Activated CD4-positive, alpha-beta memory T cell treated with anti-CD3 and anti-CD28 coated beads, Interleukin-2, amount 10 ng/mL, durations not matched to agents 7 days and 5 days (primary cell): ENCODE data around the gene LRIG1. TPM values are rescaled to one million over a fixed set of nuclear protein-coding genes. Genes with fewer than 3 reads are reported as not detected.

ENCODE experiments used
- CTCF ChIA-PET: fragments of 350-600 bp; sonication (Branson Sonifier 250); formaldehyde crosslinking; loops from one replicate; lab custom pipeline; 2021; ENCODE audit warnings: antibody characterized with exemption, inconsistent platforms; lab: Charles Lee
- POLR2A ChIA-PET: fragments of 350-600 bp; sonication (Branson Sonifier 250); formaldehyde crosslinking; loops from one replicate; lab custom pipeline; 2021; ENCODE audit warnings: antibody characterized with exemption; lab: Charles Lee
- DNase-seq: peaks from one replicate; pipeline ENCODE4 v3.0.0-alpha.2; 2020
- H3K27ac Mint-ChIP-seq: one replicate; pipeline ENCODE4 v1.8.0; 2021; ENCODE audit warnings: mild to moderate bottlenecking, mixed read lengths
- H3K27me3 Mint-ChIP-seq: one replicate; pipeline ENCODE4 v1.8.0; 2021; ENCODE audit warnings: mixed read lengths
- H3K36me3 Mint-ChIP-seq: one replicate; pipeline ENCODE4 v1.8.0; 2021; ENCODE audit warnings: low read depth, mixed read lengths
- H3K4me1 Mint-ChIP-seq: one replicate; pipeline ENCODE4 v1.8.0; 2021; ENCODE audit warnings: mixed read lengths
- H3K4me3 Mint-ChIP-seq: one replicate; pipeline ENCODE4 v1.8.0; 2021; ENCODE audit warnings: mild to moderate bottlenecking, mixed read lengths
- H3K9me3 Mint-ChIP-seq: one replicate; pipeline ENCODE4 v1.8.0; 2021; ENCODE audit warnings: mixed read lengths
- total RNA-seq, 2 experiments: library from RNA; stranded (reverse); gene quantifications; one replicate each; pipeline ENCODE4 v1.2.3, GENCODE V29; 2021

Gene LRIG1
- total RNA-seq, 2 experiments from 2014 or later = 43.0 to 43.7 TPM

DNA sequence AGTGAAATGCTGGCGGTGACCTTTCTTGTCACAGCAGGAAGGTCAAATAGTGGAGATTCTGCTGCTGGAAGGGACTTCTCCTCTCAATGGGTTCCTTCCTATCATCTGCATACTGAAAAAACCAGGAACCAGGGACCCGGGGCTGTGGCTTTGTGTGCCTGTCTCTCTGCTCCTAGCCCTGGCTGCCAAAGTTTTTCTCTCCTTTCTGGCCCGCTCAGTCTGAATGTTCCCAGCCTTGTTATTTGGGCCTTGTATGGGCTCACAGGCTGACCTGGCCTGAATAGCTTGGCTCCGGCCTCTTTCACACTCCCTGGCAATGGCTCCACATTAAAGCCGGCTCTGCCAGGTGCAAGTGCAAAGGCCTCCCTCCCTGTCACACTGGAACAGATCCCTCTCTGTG is 94.7 kb downstream of the LRIG1 start:
- ChIA-PET CTCF (no interaction called here), POLR2A (no interaction called here)
- no peak for DNase-seq
- no peak overlapping the region for H3K27ac Mint-ChIP-seq
- H3K4me1 Mint-ChIP-seq = no peaks in the 10 kb centered on the region
- no peaks in the 10 kb centered on the region for H3K9me3 Mint-ChIP-seq
- no peaks in the 10 kb centered on the region for H3K27me3 Mint-ChIP-seq
- no peak overlapping the region for H3K4me3 Mint-ChIP-seq
- peaks cover 23% of the 10 kb centered on the region for H3K36me3 Mint-ChIP-seq

DNA sequence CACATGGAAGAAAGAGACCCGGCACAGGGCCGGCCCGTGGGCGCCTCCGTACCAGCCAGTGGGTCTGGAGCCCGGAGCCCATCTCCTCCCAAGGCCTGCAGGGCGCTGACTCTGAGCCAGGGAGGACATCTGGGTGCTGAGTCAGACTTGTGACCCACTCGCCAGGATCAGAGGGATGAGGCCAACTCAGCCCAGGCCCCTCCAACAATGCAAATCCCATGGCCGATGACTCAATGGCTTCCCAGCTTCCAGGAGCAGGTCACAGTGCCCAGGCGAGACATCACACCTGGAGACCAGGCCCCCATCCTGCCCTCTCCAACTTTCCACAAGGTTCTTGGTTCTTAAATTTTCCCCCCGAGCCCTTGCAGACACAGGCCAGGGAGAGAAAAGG is 95.1 kb downstream of the LRIG1 start:
- DNase-seq = no peak
- H3K36me3 Mint-ChIP-seq = peaks cover 23% of the 10 kb centered on the region
- ChIA-PET CTCF (no interaction called here), POLR2A (no interaction called here)
- H3K9me3 Mint-ChIP-seq = no peaks in the 10 kb centered on the region
- H3K27ac Mint-ChIP-seq = no peak overlapping the region
- no peaks in the 10 kb centered on the region for H3K27me3 Mint-ChIP-seq
- H3K4me3 Mint-ChIP-seq = no peak overlapping the region
- no peaks in the 10 kb centered on the region for H3K4me1 Mint-ChIP-seq

DNA sequence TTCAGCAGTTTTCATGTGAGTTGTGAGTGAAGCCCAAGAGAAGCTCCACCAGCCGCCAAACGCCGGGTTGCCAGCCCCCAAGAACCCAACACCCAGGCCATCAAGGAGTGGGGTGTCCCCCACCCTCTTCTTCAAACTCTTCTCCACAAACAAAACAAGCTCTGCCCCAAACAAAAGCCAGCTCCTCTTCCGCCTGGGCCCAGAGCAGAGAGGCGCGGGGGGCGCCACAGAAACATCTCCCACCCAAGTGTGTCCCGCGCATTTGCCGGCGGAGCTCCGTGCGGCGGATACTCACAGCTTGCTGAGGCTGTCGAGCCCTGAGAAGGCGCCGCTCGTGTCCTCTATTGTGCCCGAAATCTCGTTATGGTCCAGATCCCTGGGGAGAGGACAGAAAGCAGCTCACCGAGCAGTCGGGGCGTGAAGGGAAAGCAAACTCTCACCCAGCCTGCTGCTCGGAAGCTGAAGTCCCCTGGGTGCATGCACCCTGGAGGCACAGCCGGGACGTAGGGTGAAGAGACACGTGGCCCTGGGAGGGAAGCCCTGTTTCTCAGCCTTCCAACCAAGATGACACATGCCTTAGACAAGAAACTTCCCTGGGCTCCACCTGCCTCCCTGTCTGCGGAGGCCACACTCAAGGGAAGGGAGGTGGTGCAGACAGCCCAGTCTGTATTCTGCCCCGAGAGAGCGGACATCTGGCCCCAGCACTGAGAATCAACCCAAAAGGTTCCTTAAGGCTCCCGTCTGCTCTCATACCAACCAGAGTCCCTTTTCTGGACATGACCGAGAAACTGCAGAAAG is 95.7 kb downstream of the LRIG1 start:
- H3K27ac Mint-ChIP-seq = no peak overlapping the region
- peaks cover 18% of the 10 kb centered on the region for H3K36me3 Mint-ChIP-seq
- H3K4me1 Mint-ChIP-seq = no peaks in the 10 kb centered on the region
- no peaks in the 10 kb centered on the region for H3K27me3 Mint-ChIP-seq
- no peak overlapping the region for H3K4me3 Mint-ChIP-seq
- ChIA-PET CTCF (interaction anchor here (1.1 to 2.2 kb wide), 3 partner anchors 27 to 414 kb away, joined by 4 to 6 read pairs (median 5); no protein-coding TSS in a partner anchor), POLR2A (no interaction called here)
- H3K9me3 Mint-ChIP-seq = no peaks in the 10 kb centered on the region
- DNase-seq = no peak

DNA sequence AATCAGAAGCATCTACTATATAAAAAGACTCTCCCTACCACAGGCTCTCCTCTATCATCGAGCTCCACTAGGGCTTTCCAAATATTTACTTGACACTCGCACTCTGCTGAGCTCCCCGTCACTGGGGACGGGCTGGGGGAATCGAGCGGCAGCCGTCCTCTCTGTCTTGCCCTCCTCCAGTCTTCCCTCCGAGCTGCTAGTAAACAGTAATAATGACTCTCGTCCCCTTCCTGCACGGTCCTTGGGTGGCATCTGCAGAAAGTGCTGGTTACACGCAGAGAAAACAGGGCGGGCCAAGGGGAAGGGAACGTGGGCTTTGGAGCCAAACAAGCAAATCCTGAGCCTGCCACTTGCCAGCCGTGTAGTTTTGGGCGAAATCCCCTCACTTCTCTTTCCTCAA is 96.6 kb downstream of the LRIG1 start:
- Mint-ChIP-seq H3K27ac (no peak overlapping the region), H3K27me3 (no peaks in the 10 kb centered on the region), H3K4me1 (no peaks in the 10 kb centered on the region), H3K36me3 (peaks cover 18% of the 10 kb centered on the region), H3K4me3 (no peak overlapping the region), H3K9me3 (no peaks in the 10 kb centered on the region)
- DNase-seq = no peak
- ChIA-PET CTCF (interaction anchor here (1.1 to 2.2 kb wide), 4 partner anchors 26 to 415 kb away, joined by 3 to 6 read pairs (median 4); no protein-coding TSS in a partner anchor), POLR2A (interaction anchor here (1.6 kb wide), 1 partner anchor 10 kb away, joined by 5 read pairs; no protein-coding TSS in a partner anchor)

DNA sequence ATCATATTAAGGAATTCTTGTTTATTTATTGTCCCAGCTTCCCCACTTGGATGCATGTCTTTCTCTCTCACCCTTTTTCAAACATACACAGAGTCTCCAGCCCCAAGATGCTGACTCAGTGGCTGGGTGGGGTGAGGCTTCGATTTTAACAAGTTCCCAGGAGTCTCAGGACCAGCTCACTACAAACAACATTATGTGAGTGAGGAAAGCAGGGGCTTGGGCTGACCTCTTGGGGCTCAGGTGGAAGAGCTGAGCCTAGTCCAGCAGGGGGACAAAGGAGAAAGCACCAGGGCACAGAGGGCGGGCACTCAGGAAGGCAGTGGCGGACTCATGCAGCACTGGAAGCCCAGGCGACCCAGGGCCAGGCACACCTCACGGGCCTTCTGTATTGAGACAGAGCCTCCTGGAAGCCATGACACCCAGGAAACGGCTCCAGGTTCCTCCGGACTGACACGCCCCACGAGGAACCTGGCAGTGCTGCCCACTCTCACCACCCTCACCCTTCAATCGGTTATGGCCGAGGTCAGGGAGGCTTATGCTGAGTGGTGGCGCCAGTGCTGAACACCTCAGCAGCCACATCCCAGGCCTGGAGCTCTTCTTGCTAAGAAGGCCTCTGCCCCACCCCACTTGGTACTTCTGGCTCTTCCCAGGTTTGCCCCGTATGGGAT is 97.4 kb downstream of the LRIG1 start:
- H3K27me3 Mint-ChIP-seq = no peaks in the 10 kb centered on the region
- CTCF ChIA-PET = interaction anchor here (1.2 to 2.2 kb wide), 3 partner anchors 25 to 416 kb away, joined by 3 to 6 read pairs (median 5); no protein-coding TSS in a partner anchor
- POLR2A ChIA-PET = interaction anchor here (1.6 kb wide), 1 partner anchor 10 kb away, joined by 5 read pairs; no protein-coding TSS in a partner anchor
- H3K4me1 Mint-ChIP-seq = no peaks in the 10 kb centered on the region
- no peak overlapping the region for H3K27ac Mint-ChIP-seq
- peaks cover 21% of the 10 kb centered on the region for H3K36me3 Mint-ChIP-seq
- H3K4me3 Mint-ChIP-seq = no peak overlapping the region
- no peaks in the 10 kb centered on the region for H3K9me3 Mint-ChIP-seq
- DNase-seq = no peak

DNA sequence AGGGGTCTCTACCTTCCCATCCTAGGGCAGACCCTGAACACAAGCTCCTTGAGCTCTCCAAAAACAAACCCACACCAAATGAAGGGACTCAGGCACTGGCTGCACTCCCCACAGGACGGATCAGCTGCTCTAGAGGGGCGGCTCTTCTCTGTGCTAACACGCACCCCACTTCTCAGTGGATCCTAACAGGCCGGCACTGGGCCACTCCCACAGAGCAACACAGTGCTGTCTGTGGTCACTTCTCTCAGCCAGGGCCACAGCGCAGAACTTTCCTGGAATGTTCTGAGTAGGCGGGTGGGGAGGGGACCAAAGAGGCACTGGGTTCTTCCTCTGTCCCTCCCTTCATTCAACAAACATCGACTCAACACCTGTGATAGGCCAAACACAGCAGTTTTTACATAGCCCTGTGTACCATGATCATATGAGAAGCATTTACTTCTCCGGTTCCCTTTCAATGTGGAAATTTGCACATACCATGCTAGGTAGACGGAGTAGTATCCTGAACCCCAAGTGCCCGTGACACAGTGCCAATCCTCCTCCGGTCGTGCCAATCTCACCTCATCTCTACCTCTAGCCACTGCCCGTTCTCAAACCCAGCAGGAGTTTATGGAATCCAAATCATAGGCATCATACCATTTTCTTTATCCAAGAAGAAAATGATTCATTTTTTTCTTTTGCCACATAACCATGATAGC is 98.1 kb downstream of the LRIG1 start:
- no peaks in the 10 kb centered on the region for H3K27me3 Mint-ChIP-seq
- no peak overlapping the region for H3K4me3 Mint-ChIP-seq
- CTCF ChIA-PET = no interaction called here
- H3K9me3 Mint-ChIP-seq = no peaks in the 10 kb centered on the region
- H3K4me1 Mint-ChIP-seq = no peaks in the 10 kb centered on the region
- no peak for DNase-seq
- peaks cover 20% of the 10 kb centered on the region for H3K36me3 Mint-ChIP-seq
- POLR2A ChIA-PET = interaction anchor here (1.6 kb wide), 1 partner anchor 9 kb away, joined by 5 read pairs; no protein-coding TSS in a partner anchor
- H3K27ac Mint-ChIP-seq = no peak overlapping the region

DNA sequence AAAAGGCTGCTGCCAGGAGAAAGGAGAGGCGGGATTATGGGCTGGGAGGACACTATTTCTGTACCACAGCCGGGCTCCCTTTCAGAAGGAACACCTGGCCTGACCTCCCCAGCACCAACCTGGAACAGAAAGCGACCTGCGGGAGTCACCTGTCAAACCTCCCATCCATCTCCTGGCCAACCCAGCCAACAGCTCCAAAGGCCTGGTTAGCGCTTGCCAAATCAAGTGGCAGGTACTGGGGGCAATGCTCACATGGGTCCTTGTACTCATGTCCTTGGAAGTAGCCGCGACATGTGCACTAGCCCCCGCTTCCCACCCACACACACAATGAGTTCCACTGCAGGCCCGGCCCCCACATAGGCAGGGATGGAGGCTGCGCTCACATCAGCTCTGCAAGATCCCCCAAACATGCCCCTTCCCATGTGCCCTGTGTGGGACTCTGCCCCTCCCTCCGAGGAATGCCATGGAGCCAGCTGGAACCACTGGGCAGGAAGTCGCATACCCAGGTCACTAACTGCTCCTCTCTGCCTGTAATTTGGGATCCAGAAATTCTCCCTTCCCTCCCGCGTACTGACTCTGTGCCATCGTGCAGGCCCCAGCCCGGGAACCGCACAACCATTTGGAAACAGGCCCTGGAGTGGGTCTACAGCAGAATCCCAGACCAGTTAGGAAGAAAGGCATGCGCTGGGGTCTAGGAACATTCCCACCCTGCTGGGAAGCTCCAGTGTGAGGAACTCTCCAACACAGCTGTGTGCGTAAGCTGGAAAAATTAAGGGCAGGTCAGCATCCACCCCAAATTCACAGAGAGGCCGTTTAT is 98.9 kb downstream of the LRIG1 start:
- no peaks in the 10 kb centered on the region for H3K9me3 Mint-ChIP-seq
- no peaks in the 10 kb centered on the region for H3K4me1 Mint-ChIP-seq
- no peak overlapping the region for H3K4me3 Mint-ChIP-seq
- ChIA-PET POLR2A (no interaction called here), CTCF (no interaction called here)
- peaks cover 20% of the 10 kb centered on the region for H3K36me3 Mint-ChIP-seq
- H3K27me3 Mint-ChIP-seq = no peaks in the 10 kb centered on the region
- no peak for DNase-seq
- H3K27ac Mint-ChIP-seq = no peak overlapping the region

DNA sequence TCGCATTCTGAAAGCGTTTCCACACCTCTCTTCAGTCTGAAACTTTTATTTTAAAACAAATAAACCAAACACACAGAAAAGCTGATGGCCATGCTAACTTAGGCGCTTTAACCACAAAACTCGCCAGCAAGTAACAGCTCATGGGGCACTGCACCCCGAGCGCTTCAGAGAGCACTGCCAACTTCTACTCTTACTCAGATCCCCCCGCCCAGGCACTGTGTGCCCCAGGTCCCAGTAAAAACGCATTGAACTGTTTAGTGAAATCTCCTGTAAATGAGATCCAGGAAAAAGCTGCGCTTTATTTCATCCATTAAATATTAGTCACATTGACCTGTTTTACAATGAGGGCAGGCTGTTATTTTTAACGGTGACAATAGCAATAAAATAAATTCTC is 99.7 kb downstream of the LRIG1 start:
- no peaks in the 10 kb centered on the region for H3K9me3 Mint-ChIP-seq
- H3K36me3 Mint-ChIP-seq = peaks cover 25% of the 10 kb centered on the region
- POLR2A ChIA-PET = no interaction called here
- H3K27ac Mint-ChIP-seq = no peak overlapping the region
- CTCF ChIA-PET = no interaction called here
- H3K27me3 Mint-ChIP-seq = no peaks in the 10 kb centered on the region
- H3K4me1 Mint-ChIP-seq = no peaks in the 10 kb centered on the region
- H3K4me3 Mint-ChIP-seq = no peak overlapping the region
- DNase-seq = no peak

DNA sequence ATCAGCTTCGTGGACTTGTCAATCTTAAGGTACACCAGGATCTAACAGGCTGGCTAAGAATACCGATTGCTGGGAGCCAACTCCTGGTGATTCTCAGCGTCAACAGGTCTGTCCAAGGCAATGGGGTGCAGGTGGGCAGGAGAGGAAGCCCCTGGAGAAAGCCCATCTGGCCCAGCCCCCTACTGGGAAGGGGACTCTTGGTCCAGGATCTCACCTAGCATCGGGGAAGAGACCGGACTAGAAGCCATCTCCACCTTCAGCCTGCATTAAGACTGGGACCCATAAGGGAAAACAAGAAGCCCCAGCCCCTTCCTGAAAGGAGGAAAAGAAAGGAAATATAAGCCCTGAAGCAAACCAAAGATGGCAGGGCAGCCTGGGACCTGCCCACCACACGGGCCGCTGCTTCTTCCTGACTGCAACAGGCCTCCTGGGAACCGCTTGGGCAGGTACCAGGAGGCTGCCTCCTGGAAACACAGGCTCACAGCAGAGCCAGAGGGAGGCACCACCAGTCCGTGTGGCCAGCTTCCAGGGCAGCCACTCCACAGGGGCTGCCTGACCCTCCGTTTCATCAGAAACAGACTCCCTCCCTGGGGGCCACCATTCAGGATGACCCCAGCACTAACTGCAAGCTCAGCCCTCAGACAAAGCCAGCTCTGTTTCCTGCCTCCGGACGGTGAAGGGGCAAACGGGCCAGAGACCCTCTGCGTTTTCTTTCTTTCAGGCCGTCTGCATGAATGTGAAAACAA is 100.2 kb downstream of the LRIG1 start:
- peaks cover 26% of the 10 kb centered on the region for H3K36me3 Mint-ChIP-seq
- CTCF ChIA-PET = interaction anchor here (1.4 kb wide), 1 partner anchor 22 kb away, joined by 4 read pairs; no protein-coding TSS in a partner anchor
- no peaks in the 10 kb centered on the region for H3K4me1 Mint-ChIP-seq
- no peak overlapping the region for H3K27ac Mint-ChIP-seq
- POLR2A ChIA-PET = interaction anchor here (0.9 kb wide), 1 partner anchor 91 kb away, joined by 3 read pairs; no protein-coding TSS in a partner anchor
- no peaks in the 10 kb centered on the region for H3K9me3 Mint-ChIP-seq
- no peak overlapping the region for H3K4me3 Mint-ChIP-seq
- no peaks in the 10 kb centered on the region for H3K27me3 Mint-ChIP-seq
- DNase-seq = no peak

DNA sequence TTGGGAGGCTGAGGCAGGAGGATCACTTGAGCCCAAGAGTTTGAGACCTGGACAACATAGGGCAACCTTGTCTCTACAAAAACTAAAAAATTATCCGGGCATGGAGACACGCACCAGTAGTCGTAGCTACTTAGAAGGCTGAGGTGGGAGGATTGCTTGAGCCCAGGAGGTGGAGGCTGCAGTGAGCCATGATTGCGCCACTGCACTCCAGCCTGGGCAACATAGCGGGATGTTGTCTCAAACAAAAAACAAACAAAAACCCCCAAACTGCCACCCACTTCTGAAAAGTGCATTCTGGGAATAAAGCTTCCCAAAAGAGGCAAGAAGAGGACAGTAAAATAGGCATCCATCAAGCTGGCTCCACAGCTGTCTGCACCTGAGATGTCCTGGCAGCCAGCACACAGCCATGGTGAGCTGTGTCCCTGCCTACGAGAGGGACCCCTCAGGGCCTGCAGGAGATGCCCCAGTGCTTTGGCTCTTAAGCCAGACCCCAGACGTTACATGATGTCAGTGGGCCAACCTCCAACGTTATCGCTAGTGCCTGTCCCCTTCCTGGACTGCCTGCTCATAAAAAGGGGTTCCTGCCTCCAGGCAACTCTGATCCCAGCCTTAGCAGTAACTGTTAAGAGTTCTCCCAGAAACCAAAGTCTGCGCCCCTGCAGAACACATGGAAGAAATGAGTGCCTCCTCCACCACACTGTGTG is 101.1 kb downstream of the LRIG1 start:
- H3K36me3 Mint-ChIP-seq = peaks cover 27% of the 10 kb centered on the region
- POLR2A ChIA-PET = interaction anchor here (0.9 to 1.2 kb wide), 2 partner anchors 92 to 179 kb away, joined by 3 read pairs; partner anchors contain the start of gene SLC25A26
- CTCF ChIA-PET = interaction anchor here (1.4 kb wide), 1 partner anchor 21 kb away, joined by 4 read pairs; no protein-coding TSS in a partner anchor
- H3K27ac Mint-ChIP-seq = no peak overlapping the region
- H3K4me3 Mint-ChIP-seq = no peak overlapping the region
- H3K9me3 Mint-ChIP-seq = no peaks in the 10 kb centered on the region
- H3K4me1 Mint-ChIP-seq = peaks cover 6% of the 10 kb centered on the region
- no peak for DNase-seq
- no peaks in the 10 kb centered on the region for H3K27me3 Mint-ChIP-seq
